GM18870 (cell line): ENCODE results near the gene NAIP.
A peak's percentile ranks its signal among the peaks of the same experiment; 100 is the strongest.
"Not testable (repeated sequence)": the region's sequence is repeated elsewhere in the genome, so short reads cannot be mapped to it uniquely, and the experiment has no call there.

Experiments
- ATAC-seq: cut with Tn5 transposase; IDR thresholded peaks from one replicate; pipeline ENCODE4 v1.9.1; 2021; ENCODE audit warnings: moderate library complexity; ENCODE audit not compliant: unreplicated experiment

NAIP gene, protein sequence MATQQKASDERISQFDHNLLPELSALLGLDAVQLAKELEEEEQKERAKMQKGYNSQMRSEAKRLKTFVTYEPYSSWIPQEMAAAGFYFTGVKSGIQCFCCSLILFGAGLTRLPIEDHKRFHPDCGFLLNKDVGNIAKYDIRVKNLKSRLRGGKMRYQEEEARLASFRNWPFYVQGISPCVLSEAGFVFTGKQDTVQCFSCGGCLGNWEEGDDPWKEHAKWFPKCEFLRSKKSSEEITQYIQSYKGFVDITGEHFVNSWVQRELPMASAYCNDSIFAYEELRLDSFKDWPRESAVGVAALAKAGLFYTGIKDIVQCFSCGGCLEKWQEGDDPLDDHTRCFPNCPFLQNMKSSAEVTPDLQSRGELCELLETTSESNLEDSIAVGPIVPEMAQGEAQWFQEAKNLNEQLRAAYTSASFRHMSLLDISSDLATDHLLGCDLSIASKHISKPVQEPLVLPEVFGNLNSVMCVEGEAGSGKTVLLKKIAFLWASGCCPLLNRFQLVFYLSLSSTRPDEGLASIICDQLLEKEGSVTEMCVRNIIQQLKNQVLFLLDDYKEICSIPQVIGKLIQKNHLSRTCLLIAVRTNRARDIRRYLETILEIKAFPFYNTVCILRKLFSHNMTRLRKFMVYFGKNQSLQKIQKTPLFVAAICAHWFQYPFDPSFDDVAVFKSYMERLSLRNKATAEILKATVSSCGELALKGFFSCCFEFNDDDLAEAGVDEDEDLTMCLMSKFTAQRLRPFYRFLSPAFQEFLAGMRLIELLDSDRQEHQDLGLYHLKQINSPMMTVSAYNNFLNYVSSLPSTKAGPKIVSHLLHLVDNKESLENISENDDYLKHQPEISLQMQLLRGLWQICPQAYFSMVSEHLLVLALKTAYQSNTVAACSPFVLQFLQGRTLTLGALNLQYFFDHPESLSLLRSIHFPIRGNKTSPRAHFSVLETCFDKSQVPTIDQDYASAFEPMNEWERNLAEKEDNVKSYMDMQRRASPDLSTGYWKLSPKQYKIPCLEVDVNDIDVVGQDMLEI (N-terminal part only)

GRCh38 chr5:71025289-71025953 is at the start of gene NAIP:
Gene NAIP, minus strand, starts transcription at chr5:71025339. Its CDS starts 12,424 bp downstream, at chr5:71012915.
- ATAC-seq, result not testable (repeated sequence)

DNA sequence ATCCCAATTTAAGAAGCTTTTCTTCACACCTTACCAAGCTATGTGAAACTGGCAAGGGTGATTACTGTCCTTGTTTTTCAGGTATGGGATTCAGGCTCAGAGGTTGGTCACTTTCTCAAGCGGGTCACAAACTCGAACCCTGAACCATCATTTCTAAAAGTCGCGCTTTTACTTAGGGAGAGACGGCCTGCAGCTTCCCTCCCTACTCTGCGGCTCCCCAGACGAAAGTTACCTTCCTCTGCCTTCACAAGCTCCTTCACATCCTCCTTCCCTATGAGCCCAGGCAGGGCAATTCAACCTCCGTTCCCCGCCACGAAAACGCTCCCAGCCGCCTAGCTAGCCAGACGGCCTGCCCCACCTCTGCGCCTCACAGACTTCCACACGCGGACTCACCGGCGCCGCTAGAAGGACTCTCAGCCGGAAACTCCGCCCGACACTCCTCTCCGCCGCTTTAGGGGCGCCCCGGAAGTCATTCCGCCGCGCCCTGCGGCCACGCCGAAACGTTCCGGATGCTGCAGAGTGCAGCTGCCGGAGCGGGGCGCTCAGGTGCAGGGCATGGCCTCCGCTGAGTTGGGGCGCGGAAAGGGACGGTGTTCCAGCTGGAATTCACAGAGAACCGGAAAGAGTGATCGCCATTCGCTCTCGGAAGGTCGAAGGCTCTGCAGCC is 42.3 kb upstream of the NAIP start, which contains the start of gene GTF2H2:
Gene GTF2H2, minus strand, starts transcription at position 415 of the 667 bp plus-strand sequence. CDS start 4,913 bp downstream, outside the sequence.
- peak; percentile 89 for ATAC-seq

GRCh38 chr5:71061322-71061721 is 36.2 kb upstream of the NAIP start:
- ATAC-seq, result not testable (repeated sequence)

DNA sequence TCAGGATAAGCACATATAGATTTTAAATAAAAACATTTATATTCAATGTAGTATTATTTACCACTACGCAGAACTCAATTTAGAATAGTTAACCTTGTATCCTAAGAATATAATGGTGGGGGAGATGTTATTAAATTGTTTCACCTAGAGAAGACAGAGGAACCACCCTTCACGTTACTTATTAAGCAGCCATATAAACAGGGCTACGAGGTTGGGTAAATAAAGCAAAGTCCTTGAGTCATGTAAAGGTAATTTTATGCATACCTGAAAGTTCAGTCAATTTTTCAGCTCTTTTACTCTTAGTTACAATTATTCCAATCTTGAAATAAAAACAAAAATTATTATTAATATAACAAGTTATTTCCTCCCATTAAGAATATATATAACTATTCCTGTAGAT is 34.3 kb upstream of the NAIP start:
- ATAC-seq, result not testable (repeated sequence)

DNA sequence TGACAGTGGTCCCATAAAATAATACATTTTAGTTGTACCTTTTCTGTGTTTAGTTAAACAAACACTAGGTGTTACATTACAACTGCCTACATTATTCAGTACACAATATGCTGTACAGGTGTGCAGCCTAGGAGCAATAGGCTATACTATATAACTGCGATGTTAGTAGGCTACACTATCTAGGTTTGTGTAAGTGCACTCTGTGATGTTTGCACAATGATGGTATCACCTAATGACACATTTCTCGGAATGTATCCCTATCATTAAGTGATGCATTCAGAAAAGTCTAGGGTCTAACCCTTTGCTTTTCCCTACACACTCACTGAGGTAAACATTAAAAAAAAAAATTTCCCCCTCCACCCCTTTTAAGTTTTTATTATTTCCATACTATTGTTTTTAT is 19.7 kb upstream of the NAIP start:
- ATAC-seq, result not testable (repeated sequence)

- not testable (repeated sequence) for ATAC-seq
Observed at GRCh38 chr5:71044128-71044527, 19.0 kb upstream of the NAIP start.

GRCh38 chr5:71031046-71031776 is 6.1 kb upstream of the NAIP start:
- ATAC-seq, result not testable (repeated sequence)

DNA sequence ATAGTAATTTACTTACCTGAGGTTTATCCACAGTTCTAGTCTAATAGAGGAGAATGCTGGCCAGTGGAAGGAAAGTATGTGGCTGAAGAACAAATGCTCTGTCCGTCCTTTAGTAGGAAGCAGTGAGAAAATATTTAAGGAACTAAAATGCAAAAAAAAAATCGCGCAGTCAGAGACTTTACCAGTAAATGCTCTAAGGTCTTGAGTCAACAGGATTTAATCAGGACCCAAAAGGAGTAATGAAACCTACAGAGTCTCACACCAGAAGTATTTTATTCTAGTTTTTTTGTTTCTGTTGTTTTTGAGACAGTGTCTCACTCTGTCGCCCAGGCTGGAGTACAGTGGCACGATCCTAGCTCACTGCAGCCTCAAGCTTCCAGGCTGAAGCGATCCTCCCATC is 4.5 kb downstream of the NAIP start:
- ATAC-seq, result not testable (repeated sequence)

GRCh38 chr5:71018376-71019005 is 6.6 kb downstream of the NAIP start:
- ATAC-seq, result not testable (repeated sequence)

DNA sequence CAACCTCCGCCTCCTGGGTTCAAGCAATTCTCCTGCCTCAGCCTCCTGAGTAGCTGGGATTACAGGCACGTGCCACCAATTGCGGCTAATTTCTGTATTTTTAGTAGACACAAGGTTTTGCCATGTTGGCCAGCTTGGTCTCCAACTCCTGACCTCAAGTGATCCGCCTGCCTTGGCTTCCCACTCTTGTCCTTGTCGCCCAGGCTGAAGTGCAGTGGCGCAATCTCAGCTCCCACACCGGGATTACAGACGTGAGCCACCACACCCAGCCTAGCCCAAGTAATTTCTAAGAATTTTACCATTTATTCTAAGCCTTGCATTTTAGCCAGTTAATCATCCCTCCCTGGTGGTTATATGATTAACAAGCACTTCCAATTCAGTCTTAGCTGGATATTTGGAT is 11.0 kb downstream of the NAIP start:
- no peak for ATAC-seq

- no peak for ATAC-seq
Observed at GRCh38 chr5:71013575-71013974, 11.6 kb downstream of the NAIP start.

GRCh38 chr5:71011194-71011792 is 13.8 kb downstream of the NAIP start:
- ATAC-seq, result no peak

DNA sequence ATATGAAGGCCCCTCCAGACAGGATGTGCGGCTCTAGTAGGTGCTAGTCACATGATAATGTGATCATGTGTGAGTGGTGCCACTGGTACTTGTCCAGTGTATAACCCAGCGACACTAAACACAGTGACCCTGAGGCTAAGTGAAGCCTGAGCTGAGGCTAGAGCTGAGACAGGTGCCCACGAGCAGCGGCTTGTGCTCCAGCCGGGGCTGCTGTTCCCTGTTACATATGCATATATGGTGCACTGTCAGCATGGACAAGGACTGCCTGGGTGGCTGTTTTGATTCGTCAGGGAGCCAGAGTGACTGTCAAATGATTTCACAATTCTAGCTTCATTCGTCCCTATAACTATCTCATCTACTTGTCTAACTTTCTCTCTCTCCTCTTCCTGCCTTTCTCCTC is 18.2 kb downstream of the NAIP start:
- not testable (repeated sequence) for ATAC-seq

GRCh38 chr5:70984882-70985281 is 40.3 kb downstream of the NAIP start:
- not testable (repeated sequence) for ATAC-seq

- ATAC-seq, result not testable (repeated sequence)
Observed at GRCh38 chr5:70967220-70967619, 57.9 kb downstream of the NAIP start.

- ATAC-seq, result not testable (repeated sequence)
Observed at GRCh38 chr5:70964531-70964930, 60.6 kb downstream of the NAIP start.

GRCh38 chr5:70953068-70953467 is 72.1 kb downstream of the NAIP start:
- not testable (repeated sequence) for ATAC-seq

GRCh38 chr5:70932560-70932959 is 92.6 kb downstream of the NAIP start:
- not testable (repeated sequence) for ATAC-seq
